Measurements from ENCODE around the gene HK1.

HK1 gene

GRCh38 chr10:69375307-69376151 lies 97.2 kb downstream of the HK1 start:
- in situ Hi-C loops (cut with MboI; ENCODE audit: low pct_unique_long_range_greater_than_20kb, low sequenced_read_pairs, unreplicated experiment) = loop anchor here (25.0 kb wide), 1 partner anchor 388 kb away; the partner anchor contains the start of gene KIFBP
- DNase-seq (ENCODE audit: low spot score) = no peak
- TF ChIP-seq CTCF (IDR thresholded peaks at IDR 0.05; ENCODE audit: extremely low read depth, insufficient read depth, missing control alignments) = no peak

GRCh38 chr10:69376662-69377061 lies 98.4 kb downstream of the HK1 start:
- in situ Hi-C loops (cut with MboI; ENCODE audit: low pct_unique_long_range_greater_than_20kb, low sequenced_read_pairs, unreplicated experiment) = loop anchor here (25.0 kb wide), 1 partner anchor 389 kb away; the partner anchor contains the start of gene KIFBP
- DNase-seq (ENCODE audit: low spot score) = no peak
- TF ChIP-seq CTCF (IDR thresholded peaks at IDR 0.05; ENCODE audit: extremely low read depth, insufficient read depth, missing control alignments) = no peak

- in situ Hi-C loops (cut with MboI; ENCODE audit: low pct_unique_long_range_greater_than_20kb, low sequenced_read_pairs, unreplicated experiment) = loop anchor here (25.0 kb wide), 1 partner anchor 390 kb away; the partner anchor contains the start of gene KIFBP
- TF ChIP-seq CTCF (IDR thresholded peaks at IDR 0.05; ENCODE audit: extremely low read depth, insufficient read depth, missing control alignments) = no peak
- no peak for DNase-seq (ENCODE audit: low spot score)
Observed at GRCh38 chr10:69377191-69377590, 98.9 kb downstream of the HK1 start.

DNA sequence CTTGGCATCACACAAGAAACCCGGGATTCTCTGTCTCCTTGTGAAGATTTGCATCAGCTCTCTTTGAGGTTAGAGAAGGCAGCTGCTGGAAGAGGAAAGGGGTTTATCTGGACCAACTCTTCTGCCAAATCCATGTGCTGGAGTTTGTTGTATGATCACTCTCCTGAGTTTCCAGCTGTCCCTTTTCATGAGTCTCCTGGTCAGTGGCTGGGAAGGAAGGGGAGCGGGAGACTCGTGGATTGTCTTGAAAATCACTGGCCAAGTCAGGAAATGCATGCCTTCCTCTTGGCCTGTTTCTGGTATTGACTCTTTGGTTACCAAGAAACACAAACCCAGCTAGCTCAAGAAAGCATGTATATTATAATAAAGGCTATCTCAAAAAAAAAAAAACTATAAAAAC lies 99.6 kb downstream of the HK1 start:
- in situ Hi-C loops (cut with MboI; ENCODE audit: low pct_unique_long_range_greater_than_20kb, low sequenced_read_pairs, unreplicated experiment) = loop anchor here (25.0 kb wide), 1 partner anchor 391 kb away; the partner anchor contains the start of gene KIFBP
- no peak for DNase-seq (ENCODE audit: low spot score)

DNA sequence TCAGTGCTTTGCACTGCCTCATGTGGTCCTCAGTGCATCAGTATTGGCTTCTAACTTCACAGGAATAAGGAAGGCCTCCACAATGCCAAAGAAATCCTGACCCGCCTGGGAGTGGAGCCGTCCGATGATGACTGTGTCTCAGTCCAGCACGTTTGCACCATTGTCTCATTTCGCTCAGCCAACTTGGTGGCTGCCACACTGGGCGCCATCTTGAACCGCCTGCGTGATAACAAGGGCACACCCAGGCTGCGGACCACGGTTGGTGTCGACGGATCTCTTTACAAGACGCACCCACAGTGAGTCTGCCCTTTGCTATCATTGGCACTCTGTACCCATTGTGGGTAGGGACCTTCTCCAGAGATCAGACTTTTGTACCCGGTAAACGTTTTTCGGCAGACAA lies 101.5 kb downstream of the HK1 start:
- in situ Hi-C loops (cut with MboI; ENCODE audit: low pct_unique_long_range_greater_than_20kb, low sequenced_read_pairs, unreplicated experiment) = loop anchor here (25.0 kb wide), 1 partner anchor 392 kb away; the partner anchor contains the start of gene KIFBP
- TF ChIP-seq CTCF (IDR thresholded peaks at IDR 0.05; ENCODE audit: extremely low read depth, insufficient read depth, missing control alignments) = no peak
- no peak for DNase-seq (ENCODE audit: low spot score)

More for the DNA sequence above, 99.6 kb downstream of the HK1 start:
- no peak for TF ChIP-seq CTCF (IDR thresholded peaks at IDR 0.05; ENCODE audit: extremely low read depth, insufficient read depth, missing control alignments)

- TF ChIP-seq CTCF (IDR thresholded peaks at IDR 0.05; ENCODE audit: extremely low read depth, insufficient read depth, missing control alignments) = no peak
- in situ Hi-C loops (cut with MboI; ENCODE audit: low pct_unique_long_range_greater_than_20kb, low sequenced_read_pairs, unreplicated experiment) = loop anchor here (25.0 kb wide), 1 partner anchor 395 kb away; the partner anchor contains the start of gene KIFBP
- DNase-seq (ENCODE audit: low spot score) = no peak
Observed at GRCh38 chr10:69382382-69383117, 104.3 kb downstream of the HK1 start.
